NCI-H1417 (cell line): ENCODE results near the gene SLC35E2B.
"Not testable (repeated sequence)": the region's sequence is repeated elsewhere in the genome, so short reads cannot be mapped to it uniquely, and the experiment has no call there.

Source experiments
- DNase-seq, 3 experiments: peaks; one replicate each; lab custom pipeline; 2025; lab: John Stamatoyannopoulos, UW

Gene SLC35E2B

DNA sequence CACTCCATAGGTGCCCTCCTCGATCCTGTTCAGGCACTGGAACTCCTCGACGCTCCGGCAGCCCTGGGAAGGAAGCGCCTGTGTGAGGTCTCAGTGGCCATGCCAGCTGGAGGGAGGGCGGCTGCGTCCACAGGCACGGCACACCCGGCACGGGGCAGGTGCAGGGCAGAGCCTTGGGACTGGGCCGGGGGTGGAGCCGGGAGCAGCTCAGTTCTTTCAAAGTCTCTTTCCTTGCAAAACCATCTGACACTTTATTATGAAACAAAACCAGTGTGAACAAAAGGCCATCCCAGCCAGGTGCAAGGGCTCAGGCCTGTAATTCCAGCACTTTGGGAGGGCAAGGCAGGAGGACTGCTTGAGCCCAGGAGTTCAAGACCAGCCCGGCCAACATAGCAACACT lies 54.1 kb downstream of the SLC35E2B start:
- not testable (repeated sequence) for DNase-seq

DNA sequence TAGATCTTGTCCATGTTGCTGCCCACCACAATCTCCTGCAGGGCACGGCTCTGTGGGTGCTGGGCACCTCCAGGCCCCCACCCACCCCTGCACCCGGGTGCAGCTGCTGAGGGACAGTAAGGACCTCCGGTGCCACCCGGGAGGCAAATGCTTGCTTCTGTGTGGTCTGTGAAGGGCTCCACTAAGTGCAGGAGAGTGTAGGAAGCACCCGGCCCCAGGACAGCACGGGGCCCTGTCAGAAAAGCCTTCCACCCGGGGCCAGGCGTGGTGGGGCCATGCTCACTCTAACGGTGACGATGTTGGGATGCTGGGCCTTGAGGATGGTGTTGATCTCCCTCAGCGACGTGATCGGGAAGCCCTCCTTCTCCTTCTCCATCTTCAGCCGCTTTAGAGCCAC lies 55.1 kb downstream of the SLC35E2B start:
- not testable (repeated sequence) for DNase-seq

DNA sequence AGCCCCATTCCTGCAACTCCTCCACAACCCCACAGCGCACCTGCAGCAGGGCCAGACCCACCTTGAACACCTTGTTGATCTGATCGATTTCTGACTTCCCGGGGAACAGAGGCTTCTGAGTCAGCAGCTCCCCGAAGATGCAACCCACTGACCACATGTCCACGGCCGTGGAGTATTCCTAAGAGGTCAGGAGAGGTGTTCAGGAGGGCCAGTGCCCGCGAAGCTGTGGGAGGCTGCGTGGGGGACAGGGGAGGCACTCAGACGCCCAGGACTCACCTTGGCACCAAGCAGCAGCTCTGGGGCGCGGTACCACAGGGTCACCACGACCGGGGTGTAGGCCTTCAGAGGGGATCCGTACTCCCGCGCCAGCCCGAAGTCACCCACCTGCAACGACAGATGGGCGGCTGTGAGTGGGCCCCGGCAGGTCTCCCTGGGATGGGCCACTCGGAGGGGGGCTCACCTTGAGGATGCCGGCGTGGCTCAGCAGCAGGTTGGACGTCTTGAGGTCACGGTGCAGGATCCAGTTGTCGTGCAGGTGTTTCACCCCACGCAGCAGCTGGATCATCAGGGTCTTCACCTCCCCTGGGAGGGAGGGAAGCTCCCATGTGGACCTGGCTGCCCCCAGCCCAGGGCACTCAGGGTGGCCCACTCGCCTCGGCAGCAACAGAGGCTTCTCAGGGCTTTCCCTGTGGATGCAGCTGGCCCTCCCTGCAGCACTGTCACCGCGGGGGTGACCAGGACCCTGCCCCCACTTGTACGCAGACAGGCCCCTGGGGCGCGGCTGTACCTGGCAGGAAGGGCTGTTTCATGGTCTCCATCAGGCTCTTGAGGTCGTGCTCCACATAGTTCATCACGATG lies 55.7 kb downstream of the SLC35E2B start:
- not testable (repeated sequence) for DNase-seq

DNA sequence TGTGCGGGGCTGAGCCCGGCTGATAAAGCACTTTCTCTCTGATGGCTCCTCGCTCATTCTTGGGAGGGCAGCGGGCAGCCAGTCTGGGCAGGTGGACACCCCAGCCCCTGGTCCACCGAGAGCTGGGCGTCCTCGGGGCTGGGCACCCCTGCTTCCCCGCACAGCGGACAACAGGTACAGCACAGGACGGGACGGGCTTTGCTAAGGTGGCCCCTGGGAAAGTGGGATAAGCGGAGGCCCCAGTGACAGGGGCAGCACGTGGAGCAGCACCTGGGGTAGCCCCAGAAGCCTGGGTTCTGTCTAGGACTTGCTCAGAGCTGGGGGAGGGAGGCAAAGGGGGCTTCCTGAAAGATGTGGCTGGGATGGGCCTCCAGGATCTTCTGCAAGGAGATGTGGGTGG lies 58.0 kb downstream of the SLC35E2B start:
- not testable (repeated sequence) for DNase-seq

DNA sequence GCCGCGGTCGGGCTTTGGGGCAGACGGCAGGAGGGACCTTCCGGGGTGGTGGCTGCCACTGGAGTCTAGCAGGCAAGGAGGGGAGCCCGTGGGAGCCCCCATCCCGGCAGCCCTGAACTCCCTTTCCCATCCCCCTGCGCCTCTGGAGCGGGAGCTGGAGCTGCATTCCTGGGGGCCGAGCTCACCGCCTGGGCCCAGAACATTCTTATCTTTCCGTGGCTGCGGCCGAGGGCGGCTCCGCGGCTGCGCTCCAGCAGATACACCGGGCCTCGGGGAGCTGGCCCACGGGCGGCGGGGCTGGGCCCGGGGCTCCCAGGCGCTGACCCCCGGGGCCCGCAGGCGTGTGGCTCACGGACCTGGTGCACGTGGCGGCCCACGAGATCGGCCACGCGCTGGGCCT lies 59.2 kb downstream of the SLC35E2B start:
- not testable (repeated sequence) for DNase-seq

DNA sequence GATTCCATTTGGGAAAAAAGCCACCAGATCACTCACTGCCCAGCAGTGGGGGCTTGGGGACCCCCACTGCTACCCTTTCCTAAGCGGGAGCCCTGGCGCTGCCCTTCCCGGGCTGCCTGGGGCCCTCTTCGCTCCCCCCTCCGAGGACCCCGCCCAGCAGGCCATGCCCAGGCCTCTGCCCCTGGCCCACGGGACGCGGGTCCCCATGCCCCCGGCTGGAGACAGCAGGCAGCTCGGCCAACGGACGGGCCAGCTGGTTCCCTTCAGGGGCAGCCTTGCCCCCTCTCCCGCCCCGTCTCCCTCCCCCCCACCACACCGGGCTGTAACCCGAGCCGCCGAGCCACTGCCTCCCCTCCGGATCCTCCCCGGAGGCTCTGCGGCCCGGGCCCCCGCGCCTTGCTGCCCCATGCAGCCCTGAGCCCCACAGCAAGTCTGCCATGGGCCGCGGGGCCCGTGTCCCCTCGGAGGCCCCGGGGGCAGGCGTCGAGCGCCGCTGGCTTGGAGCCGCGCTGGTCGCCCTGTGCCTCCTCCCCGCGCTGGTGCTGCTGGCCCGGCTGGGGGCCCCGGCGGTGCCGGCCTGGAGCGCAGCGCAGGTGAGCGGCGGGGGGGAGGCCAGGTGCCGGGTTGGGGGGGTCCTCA lies 60.7 kb downstream of the SLC35E2B start, which contains the start of gene MMP23B:
TSS of gene MMP23B (plus strand) at position 392 of the 639 bp plus-strand sequence. CDS start at position 438, 46 bp downstream.
- peak in 2 of 3 experiments; percentile 4 to 17 for DNase-seq

DNA sequence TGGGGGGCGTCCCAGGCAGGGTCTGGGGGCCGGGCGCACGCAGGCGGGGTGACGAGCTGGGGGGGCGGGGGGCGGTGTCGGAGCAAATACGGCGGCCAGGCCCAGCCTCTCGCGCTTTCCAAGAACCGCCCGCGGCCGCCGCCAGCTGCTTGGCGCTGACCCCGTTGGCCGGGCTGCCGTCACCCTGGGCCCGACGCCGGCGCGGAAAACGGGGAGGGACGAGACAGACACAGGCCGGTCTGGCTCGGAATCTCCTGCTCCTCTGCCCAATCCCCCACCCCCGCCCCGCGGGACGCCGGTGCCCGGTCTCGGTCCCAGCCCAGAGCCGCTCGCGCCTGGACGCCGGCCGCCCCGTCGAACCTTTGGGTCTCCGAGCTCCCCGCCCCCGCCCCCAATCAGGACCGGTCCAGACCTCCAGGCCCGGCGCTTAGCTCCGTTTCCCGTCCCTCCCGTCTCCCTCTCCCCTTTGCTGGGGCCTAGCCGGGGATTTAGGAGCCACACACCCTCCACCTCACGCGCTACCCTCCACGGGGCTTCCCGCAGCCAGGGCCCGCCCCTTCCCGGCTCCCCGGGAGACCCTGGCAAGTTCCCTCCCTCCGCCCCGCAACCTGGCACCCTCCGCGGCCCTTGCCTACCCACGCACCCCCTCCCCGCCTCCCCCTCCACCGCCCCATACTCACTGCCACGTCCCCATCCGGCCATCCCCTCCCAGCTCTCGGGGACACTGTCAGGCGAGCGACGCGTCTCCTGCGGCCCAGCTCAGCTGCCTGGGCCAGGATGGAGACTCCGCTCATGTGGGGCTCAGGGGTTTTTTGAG lies 61.4 kb downstream of the SLC35E2B start:
- DNase-seq, result no peak

DNA sequence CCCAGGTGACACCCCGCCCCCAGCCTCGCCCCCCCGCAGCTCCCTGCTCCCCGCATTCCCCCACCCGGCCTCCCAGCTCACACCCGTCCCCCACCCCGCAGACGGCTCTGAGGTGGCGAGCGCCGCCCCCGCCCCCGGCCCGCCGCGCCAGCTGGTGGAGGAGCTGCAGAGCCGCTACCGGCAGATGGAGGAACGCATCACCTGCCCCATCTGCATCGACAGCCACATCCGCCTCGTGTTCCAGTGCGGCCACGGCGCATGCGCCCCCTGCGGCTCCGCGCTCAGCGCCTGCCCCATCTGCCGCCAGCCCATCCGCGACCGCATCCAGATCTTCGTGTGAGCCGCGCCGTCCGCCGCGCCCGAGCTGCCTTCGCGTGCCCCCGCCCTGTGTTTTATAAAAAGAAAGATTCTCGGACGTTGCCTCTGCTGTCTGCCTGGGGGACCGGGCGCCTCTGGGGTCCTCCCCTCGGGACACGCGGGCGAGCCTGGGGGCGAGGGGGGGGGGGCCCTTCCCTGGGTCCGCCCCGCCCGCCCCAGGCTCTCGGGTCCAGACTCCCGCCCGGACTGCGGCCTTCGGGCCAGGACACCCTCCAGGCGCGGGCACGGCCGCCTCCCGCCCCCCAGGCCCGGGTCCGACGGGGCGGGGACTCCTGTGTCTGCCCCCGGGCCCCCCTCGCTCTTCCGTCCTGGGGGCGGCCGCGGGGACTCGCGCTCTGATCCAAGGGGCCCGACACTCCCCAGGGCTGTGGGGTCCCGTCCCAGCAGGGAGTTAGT lies 62.2 kb downstream of the SLC35E2B start:
- peak in 1 of 3 experiments; percentile 69 for DNase-seq

DNA sequence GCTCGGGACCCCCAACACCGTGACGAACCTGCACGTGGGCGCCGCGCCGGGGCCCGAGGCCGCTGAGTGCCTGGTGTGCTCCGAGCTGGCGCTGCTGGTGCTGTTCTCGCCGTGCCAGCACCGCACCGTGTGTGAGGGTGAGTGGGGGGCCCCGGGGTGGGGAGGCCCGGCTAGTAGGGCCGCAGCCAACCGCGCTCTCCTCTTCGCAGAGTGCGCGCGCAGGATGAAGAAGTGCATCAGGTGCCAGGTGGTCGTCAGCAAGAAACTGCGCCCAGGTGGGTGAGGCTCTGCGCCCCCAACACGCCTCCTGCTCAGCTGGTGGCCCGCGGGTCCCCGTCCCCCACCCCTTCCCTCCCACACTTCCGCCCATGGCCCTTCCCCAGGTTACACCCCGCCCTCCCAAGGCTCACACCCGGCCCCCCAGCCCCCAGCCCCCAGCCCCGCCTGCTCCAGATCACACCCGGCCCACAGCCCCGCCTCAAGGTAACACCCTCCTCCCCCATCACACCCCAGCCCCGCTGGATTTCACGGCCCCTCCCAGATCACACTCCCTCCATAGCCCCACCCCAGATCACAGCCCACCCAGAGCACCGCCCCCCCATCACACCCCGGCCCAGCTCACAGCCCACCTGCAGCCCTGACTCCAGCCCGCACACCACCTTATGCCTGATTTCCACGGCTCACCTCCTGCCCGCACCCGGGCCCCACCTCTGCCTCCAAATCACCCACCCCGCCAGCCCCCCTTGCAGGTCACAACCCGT lies 63.0 kb downstream of the SLC35E2B start:
- DNase-seq, result no peak

DNA sequence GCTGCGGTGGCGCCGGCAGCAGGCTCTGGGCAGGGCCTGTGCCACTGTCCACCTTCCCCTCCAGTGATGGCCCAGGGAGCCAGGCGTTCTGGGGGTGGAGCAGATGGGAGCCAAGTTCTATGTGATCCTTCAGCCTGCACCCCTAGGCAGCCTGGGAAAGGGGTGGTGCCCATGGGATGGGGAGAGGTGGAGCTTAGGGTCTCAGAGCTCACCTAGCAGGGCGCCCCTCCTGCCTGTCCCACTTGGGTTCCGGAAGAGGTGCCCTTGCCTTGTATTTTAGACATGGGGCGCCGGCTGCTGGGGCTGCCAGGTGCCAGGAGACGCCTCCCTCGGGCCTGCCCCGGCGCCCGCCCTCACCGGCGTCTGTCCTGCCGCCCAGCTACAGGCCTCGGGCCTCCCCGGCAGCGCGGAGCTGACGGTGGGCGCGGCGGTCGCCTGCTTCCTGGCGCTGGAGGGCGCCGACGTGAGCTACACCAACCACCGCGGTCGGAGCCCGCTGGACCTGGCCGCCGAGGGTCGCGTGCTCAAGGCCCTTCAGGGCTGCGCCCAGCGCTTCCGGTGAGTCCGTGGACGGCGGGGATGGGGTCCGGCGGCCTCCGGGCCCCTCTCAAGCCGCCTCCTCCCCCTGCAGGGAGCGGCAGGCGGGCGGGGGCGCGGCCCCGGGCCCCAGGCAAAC lies 63.7 kb downstream of the SLC35E2B start:
- no peak for DNase-seq

DNA sequence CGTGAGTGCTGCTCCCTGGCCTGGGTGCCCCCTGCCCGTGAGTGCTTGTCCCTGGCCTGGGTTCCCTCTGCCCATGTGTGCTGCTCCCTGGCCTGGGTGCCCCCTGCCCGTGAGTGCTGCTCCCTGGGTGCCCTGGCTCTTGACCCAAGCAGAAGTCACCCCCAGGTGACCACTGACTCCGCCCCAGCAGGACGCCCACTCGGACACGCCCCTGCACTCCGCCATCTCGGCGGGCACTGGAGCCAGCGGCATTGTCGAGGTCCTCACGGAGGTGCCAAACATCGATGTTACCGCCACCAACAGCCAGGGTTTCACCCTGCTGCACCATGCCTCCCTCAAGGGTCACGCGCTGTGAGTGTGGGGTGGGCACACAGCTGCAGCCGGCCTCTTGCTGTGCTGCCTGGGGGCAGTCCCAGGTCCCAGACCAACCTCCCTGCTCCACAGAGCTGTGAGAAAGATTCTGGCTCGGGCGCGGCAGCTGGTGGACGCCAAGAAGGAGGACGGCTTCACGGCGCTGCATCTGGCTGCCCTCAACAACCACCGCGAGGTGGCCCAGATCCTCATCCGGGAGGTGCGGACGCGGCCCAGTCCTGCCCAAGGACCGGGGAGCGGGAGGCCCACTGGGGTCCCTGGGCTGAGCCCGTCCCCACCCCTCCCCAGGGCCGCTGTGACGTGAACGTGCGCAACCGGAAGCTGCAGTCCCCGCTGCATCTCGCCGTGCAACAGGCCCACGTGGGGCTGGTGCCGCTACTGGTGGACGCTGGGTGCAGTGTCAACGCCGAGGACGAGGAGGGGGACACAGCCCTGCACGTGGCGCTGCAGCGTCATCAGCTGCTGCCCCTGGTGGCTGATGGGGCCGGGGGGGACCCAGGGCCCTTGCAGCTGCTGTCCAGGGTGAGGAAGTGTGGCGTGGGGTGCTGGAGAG lies 64.5 kb downstream of the SLC35E2B start:
- no peak for DNase-seq

DNA sequence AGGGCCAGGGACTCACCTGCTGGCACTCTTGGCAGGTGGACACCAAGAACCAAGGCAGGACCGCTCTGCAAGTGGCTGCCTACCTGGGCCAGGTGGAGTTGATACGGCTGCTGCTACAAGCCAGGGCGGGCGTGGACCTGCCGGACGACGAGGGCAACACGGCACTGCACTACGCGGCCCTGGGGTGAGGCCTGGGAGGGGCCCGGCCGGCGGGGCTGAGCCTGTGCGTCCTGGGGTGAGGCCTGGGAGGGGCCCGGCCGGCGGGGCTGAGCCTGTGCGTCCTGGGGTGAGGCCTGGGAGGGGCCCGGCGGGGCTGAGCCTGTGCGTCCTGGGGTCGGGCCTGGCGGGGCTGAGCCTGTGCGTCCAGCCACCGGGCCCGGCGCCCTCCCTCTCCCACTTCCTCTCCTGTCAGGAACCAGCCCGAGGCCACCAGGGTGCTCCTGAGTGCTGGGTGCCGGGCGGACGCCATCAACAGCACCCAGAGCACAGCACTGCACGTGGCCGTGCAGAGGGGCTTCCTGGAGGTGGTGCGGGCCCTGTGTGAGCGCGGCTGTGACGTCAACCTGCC lies 65.2 kb downstream of the SLC35E2B start:
- DNase-seq, result no peak

DNA sequence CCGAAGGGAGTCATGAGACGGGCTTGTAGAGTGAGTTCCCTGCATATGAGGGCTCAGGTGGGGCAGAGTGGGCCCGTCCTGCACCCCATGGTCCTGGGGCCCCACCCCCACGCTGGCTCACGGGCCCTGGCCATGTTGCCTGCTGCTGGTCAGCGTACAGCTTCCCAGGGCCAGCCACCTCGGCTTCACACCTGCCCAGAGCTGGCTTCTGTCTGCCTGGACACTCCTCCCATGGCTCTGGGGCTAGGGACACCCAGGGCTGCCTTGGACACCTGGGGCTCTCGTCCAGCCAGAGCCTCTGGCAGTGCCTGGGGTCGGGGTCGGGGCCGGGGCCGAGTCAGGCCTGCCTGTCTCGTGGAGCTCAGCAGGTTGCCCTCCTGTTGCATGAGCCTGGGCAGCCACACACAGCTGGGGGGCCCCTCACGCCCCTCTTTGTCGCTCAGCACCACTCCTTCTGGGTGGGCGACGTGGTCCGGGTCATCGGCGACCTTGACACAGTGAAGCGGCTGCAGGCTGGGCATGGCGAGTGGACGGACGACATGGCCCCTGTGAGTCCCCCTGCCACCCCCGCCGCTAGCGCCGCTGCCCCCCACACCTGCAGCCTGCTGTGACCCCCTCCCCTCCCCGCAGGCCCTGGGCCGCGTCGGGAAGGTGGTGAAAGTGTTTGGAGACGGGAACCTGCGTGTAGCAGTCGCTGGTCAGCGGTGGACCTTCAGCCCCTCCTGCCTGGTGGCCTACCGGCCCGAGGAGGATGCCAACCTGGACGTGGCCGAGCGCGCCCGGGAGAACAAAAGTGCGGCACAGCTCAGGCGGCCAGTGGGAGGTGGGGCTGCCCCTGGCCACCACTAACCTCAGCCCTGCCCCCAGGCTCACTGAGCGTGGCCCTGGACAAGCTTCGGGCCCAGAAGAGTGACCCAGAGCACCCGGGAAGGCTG lies 66.1 kb downstream of the SLC35E2B start:
- DNase-seq, result no peak

DNA sequence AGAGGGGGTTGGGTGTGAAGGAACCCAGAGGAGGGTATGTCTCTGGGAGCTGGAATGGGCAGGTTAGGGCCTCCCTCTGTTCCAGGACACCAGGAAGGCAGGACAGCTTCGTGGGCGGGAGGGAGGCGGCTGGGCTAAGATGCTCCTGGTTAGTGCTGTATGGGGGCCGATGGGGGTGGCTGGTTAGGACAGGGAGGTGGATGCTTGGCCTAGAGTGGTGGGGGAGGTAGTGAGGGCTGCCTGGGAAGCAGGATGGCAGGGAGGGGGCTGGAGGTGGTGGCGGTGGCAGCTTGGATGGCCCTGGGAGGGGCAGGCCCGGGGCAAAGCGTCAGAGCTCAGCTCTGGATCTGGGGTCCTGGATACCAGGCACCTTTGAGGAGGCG lies 66.8 kb downstream of the SLC35E2B start:
- no peak for DNase-seq

DNA sequence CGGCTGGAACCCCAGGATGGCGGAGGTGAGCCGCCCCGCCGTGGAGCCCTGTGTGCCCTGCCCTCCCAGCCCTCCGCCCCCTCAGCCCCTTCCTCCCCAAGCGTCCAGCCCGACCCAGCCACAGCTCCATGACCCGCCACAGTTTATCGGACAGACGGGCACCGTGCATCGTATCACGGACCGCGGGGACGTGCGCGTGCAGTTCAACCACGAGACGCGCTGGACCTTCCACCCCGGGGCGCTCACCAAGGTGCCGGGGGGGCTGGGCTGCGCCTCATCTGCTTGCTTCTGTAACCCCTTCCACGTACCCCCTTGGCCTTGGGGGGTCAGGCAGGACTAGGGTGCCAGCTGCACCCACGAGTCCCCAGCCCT lies 67.2 kb downstream of the SLC35E2B start:
- DNase-seq, result no peak

DNA sequence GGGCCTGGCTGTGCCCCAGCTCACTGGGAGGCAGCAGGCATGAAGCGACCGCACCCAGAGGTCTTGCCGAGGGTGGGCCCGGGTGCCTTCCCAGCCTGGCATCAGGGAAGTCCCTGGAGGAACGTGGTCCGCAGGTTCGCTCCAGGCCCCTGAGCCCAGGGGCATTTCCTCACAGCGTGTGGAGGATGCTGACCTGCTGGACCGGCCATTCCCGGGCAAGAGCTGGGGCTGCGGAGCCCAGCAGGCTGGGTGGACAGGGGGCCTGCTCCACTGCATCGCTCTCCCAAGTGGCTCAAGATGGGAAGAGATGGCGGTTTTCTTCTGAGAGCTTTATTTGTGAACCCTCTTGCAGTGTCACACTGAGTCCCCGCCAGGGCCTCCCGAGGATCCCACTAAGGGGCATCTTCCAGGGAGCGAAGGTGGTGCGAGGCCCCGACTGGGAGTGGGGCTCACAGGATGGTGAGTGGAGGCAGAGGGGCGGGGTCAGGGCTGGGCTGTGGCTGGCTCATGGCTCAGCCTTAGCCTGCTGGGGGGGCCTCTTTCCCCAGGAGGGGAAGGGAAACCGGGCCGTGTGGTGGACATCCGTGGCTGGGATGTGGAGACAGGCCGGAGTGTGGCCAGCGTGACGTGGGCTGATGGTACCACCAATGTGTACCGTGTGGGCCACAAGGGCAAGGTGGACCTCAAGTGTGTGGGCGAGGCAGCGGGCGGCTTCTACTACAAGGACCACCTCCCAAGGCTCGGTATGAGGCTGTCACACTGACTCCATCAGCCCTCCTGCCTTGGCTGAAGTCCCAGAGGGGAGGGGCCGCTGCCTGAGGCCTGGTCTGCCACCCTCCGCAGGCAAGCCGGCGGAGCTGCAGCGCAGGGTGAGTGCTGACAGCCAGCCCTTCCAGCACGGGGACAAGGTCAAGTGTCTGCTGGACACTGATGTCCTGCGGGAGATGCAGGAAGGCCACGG lies 67.9 kb downstream of the SLC35E2B start:
- no peak for DNase-seq
